Measurements from ENCODE around the gene TRAPPC11.

DNA sequence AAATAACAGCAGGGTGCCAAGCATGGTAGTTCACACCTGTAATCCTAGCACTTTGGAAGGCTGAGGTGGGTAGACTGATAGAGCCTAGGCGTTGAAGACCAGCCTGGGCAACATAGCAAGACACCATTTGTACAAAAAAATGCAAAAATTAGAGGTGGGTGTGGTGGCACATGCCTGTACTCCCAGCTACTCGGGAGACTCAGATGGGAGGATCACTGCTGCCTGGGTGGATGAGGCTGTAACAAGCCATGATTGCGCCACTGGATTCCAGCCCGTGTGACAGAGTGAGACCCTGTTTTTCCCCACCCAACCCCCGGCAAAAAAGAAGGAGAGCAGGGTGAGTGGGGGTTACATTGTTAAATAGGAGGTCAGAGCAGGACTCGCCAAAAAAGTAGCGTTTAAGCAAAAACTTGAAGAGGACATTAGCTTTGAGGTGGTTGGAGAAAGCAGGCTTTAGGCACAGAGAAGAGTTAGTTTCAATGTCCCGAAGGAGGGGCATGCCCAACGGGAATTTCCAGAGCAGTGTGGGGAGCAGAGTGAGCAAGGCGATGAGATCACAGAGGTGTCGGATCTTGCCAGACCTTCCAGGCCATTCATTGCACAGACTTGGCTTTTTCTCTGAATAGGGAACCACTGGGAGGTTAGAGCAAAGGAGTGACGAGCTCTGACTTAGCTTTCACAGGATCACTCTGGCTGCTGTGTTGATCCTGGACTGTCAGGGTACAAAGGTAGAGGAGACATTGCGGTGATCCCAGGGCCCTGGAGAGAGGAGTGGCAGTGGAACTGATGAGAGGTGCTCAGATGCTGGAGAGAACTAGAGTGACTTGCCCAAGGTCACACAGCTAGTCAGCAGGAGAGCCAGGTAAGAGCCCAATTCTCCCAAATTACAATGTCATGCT, 70.6 kb downstream of the TRAPPC11 start:
- TF ChIP-seq, protein P1, sequence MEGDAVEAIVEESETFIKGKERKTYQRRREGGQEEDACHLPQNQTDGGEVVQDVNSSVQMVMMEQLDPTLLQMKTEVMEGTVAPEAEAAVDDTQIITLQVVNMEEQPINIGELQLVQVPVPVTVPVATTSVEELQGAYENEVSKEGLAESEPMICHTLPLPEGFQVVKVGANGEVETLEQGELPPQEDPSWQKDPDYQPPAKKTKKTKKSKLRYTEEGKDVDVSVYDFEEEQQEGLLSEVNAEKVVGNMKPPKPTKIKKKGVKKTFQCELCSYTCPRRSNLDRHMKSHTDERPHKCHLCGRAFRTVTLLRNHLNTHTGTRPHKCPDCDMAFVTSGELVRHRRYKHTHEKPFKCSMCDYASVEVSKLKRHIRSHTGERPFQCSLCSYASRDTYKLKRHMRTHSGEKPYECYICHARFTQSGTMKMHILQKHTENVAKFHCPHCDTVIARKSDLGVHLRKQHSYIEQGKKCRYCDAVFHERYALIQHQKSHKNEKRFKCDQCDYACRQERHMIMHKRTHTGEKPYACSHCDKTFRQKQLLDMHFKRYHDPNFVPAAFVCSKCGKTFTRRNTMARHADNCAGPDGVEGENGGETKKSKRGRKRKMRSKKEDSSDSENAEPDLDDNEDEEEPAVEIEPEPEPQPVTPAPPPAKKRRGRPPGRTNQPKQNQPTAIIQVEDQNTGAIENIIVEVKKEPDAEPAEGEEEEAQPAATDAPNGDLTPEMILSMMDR (IDR thresholded peaks at IDR 0.05) = no peak
- no peak for TF ChIP-seq POLR2A (IDR thresholded peaks at IDR 0.05)

Data from thyroid gland (tissue), 4 donors.